GM18867 (cell line): ENCODE data around the gene CST9.
"Not testable (repeated sequence)": the region's sequence is repeated elsewhere in the genome, so short reads cannot be mapped to it uniquely, and the experiment has no call there.

Source experiments
- ATAC-seq: cut with Tn5 transposase; IDR thresholded peaks from one replicate; pipeline ENCODE4 v1.9.1; 2021; ENCODE audit warnings: mild to moderate bottlenecking, moderate library complexity; ENCODE audit not compliant: unreplicated experiment

CST9 gene

GRCh38 chr20:23637282-23638221 is 31.8 kb upstream of the CST9 start, which contains the start of gene CST3:
CST3 (minus strand) TSS chr20:23637955; CDS start chr20:23637862, 93 bp downstream.
- ATAC-seq, result no peak

GRCh38 chr20:23636908-23637281 is 31.2 kb upstream of the CST9 start:
- ATAC-seq, result no peak

- no peak for ATAC-seq
These were observed 30.6 kb upstream of the CST9 start for GRCh38 chr20:23636182-23636907.

DNA sequence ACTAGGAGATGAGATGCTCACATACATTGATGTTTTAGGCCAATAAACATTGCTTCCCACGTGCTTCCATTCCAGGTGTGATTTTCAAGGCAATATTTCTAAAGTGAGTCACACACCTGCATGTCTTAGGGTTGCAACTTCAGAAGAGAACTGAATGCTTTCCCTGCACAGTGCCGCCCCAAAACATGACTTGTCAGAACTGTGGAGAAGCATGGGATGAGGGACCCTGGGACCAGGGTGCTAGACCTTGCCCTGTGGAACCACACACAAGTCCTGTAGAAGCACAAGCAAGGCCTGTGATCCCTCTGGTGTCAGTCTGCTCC is 30.0 kb upstream of the CST9 start:
- not testable (repeated sequence) for ATAC-seq

DNA sequence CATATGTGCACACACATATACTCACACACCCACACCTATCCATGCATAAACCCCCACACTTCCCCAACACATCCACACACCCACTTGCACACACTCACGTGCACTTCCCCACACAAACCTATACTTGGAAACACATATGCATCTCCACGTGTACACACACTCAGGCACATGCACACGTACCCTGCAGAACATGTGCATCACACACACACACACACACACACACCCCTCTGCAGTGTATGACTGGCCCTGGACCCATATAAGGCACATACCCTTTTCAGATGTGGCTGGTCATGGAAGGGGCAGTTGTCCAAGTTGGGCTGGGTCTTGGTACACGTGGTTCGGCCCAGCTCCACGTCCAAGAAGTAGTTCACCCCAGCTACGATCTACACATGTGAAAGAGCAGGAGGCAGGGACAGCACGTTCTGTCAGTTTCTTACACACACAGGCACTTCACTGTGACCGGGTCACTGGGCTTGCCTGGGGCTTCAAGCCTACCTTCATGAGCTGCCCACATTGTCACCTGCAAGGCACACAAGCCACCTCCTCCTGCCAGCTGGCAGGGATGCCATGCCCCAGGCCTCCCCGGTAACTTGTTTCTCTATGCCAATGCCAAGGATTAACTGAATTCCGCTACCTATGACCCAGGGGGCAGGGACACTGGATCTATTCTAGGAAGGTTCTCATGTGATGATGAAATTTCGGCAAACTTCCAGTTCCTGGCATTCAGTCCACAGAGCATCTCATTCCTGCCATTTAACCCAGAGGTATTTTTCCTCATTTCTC is 29.5 kb upstream of the CST9 start:
- ATAC-seq, result no peak

DNA sequence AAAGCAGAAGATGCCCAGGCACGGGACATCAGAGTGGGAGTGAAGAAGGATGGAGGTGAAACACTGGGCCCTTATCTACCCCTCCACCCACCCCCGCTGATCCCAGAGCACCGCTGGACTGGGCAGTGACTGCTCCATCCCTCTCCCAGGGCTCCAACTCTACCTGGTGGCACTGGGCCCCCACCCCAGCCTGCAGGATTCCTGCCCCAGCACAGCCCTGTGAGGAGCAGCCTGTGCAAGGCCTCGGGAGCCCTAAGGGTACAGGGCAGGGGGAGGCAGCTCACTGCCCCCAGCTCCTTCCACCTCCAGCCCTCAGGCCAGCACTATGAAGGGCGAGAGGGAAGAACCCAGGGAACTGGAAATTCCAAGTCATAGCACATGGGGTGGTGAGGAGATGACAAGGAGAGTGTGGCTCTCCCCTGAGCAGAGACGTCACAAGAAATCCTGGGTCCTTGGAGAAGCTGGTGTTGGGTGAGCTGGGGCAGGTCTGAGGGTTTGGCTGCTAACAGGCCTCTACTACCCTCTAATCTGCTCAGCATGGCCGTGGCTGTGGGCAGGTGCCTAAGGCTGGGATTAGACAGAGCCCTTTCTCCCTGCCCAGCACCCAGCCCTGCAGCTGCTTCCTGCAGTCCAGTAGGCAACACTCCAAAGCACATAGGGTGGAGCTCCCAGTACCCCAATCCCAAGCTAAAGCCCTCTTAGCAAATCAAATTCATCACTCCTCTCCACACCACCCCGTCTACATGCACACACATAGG is 28.5 kb upstream of the CST9 start:
- no peak for ATAC-seq

- ATAC-seq, result no peak
These were observed 27.2 kb upstream of the CST9 start for GRCh38 chr20:23632711-23633573.

- ATAC-seq, result no peak
These were observed 26.4 kb upstream of the CST9 start for GRCh38 chr20:23631981-23632710.

DNA sequence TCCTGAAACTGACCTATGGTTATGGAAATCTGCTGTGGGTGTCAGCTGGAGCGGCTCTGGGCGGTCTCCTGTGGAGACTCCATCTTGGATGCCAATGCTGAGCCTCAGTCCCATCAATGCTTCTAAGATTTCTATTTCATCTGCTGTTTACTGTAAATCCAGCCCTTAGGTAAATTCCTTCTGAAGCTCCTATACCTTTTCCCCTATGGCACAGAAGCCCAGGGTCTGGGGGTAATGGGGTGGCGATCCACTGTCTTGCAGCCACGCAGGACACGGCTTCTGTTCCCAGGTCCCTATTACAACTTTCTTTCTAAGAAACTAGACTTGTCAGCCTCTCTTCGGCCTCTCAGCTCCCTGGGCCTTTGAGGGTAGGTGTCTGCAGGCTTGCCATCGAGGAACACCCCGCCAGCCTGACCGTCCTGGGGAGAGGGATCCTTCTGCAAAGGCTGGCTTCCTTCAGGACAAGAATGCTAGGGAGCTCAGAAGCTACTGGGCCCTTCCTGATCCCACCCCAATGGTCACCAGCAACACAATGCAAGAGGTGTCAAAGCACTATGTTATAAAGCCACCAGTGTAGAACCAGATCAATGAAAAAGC is 25.6 kb upstream of the CST9 start:
- no peak for ATAC-seq

DNA sequence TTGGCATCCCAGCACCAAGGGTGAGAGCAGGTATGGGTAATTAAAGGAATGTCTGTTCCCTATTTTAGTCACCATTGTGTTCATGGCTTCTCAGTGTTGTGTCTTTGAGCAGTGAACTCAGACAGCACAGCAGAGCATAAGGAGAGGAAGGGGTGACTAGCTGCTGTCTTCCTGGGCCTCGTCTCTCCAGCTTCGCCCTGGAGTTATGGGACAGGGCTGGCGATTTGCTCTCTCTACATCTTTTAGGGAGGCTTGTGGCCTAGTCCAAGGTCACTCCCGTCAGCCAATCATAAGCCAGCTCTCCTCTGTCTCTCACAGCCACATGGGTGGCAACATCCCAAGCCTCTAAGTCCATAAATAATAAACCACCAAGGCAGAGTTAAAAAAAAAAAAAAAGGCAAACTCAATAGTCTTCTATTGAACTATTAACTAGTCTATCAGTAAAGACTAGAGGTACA is 24.7 kb upstream of the CST9 start:
- ATAC-seq, result no peak

DNA sequence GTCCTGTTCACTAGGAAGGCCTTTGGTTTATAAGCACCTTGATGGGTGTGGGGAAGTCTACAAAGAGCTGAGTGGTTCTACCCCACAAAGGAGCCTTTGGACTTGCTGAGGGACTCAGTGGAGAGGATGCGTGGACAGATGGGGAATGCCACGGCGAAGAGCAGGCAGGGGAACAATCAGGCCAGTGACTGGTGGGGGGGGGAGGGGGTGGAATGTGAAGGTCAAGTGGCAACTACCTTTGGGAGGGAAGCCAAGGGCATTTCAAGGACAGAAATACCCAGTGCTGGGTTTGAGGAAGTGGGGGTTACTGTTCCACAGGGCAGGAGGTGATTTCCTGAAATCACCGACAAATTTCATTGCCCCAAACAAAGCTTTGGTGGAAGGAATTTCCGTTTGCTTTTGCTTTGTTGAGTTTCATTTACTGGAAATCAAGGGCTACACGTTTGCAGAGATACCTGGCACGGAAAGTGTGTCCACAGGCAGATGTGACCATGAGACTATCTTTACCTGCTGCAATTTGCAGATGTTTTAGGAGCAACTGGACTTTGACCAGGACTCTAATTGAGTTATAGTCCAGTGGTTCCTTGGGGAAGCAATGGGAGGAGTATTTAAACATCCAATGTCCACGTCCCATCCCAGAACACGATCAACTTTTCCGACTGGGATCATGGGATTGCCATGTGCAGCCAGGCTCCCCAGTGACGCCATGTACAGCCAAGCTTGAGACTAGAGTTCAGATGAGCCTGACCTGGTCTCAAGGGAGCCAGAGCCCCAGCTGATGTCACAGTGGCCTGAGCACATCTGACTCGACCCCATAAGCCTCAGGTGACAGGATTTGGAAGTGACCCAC is 24.1 kb upstream of the CST9 start:
- no peak for ATAC-seq

GRCh38 chr20:23629017-23629541 is 23.4 kb upstream of the CST9 start:
- ATAC-seq, result no peak

- no peak for ATAC-seq
These were observed 22.8 kb upstream of the CST9 start for GRCh38 chr20:23628402-23629016.

GRCh38 chr20:23627501-23627900 is 21.8 kb upstream of the CST9 start:
- ATAC-seq, result no peak

DNA sequence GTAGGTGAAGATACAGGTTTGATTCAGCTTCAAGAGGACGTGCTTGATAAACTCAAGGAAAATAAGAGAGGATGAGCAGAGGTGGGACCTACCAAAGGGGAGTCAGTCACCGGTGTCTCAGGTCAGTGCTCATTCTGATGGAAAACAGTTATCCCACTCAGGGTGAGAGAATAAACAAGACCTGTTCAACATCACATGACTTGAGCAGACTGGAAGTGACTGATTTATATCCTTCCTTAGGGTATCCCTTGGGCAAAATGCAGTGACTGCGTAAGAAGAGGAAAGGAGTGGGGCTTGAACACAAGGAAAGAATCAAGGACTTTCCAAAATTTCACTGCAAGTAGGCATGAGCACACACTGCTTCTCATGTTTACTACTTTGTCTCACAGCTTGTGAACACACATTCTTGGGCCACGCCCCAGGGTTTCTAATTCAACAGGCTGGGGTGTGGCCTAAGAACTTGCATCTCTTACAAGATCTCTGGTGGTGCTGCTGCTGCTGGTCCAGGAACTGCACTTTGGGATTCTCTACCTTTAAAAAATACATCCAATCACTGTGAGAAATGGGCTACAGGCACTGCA is 20.4 kb upstream of the CST9 start:
- ATAC-seq, result no peak

GRCh38 chr20:23625236-23625964 is 19.7 kb upstream of the CST9 start:
- peak; percentile 91 for ATAC-seq
